A204.1 (cell line): ENCODE measurements around the gene MRTFA.

Source experiments
- FAIRE-seq: peaks from 2 replicates; lab custom pipeline; 2012; peaks lifted over from hg19 to GRCh38; lab: Jason Lieb, UNC

The MRTFA gene

DNA sequence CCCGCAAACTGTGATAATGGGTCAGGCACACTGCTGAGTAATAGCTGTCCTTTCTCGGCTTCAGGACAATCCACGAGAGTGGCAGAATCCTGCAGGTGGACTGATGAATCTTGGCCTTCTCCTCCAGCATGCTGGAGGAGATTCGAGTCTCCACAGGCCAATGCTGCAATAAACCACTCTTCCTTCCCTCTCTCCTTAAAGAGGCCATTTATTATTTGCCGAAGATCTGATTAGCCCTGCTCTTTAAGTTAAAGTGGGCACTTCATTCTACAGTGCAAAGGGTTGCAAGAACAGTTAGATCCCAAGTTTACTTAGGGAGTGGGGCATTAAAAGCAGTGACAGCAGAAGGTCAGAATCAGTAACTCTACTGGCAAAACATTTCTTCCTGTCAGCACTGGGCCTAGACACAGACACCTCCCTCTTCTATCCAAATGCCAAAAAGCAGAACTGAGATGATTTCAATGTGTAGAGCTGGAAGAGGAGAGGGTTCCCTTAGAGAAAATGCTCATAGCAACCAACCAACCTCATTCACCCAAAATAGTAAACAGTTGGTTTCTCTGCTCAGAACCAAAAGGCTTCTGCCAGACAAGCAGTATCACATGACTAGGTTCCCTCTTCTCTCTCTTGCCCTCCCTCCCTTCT is 144.4 kb downstream of the MRTFA start:
- FAIRE-seq = no peak

DNA sequence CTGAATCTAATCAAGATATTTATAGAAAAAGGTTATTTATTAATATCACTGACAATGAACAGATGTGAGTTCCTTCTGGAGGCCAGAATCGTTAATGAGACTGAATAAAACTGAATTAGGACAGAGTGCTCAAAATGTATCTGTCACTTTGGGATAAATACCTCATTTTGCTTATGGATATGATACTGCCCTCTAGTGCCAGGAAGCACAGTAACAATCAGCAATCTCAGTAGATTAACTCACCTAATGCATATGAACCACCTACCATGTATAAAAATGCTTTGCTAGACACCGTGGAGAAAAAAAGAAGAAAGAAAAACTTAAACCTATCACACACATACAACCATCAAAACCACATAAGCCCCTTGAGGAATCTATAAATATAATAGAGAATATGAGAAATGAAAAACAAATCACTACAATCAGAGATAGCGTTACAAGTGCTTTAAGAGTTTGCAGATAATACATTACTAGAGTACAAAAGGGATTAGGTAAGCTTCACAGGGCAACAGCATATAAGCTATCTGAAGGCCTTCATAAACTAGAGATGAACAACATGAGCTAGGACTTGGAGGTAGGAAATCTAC is 148.8 kb downstream of the MRTFA start:
- peak; percentile 89 for FAIRE-seq

DNA sequence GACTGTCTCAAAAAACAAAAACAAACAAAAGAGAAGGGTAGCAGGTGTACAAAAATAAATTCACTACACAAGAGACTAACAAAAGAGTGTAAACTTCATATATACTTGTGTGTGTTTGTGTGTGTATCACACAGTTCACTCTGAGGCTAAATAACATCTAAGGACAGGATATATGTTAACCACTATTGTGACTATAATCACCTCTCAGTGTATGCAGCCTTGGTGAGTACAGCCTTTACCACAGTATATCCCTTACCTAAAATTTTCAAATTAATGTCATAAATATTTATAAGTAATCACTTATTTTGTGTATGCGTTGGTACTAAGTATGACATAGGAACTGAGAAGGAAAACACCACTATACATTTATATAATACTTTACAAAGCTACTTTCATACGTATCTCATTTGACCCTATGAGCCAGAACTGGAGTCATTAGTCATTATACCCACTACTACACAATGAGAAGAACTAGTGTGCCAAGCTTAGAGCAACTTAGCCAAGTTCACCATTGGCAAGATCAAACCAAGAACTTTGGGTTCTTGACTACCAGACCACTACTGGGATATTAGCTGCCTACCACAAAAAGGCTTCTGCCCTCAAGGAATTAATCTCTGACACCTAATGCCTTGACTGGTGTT is 149.4 kb downstream of the MRTFA start:
- no peak for FAIRE-seq

DNA sequence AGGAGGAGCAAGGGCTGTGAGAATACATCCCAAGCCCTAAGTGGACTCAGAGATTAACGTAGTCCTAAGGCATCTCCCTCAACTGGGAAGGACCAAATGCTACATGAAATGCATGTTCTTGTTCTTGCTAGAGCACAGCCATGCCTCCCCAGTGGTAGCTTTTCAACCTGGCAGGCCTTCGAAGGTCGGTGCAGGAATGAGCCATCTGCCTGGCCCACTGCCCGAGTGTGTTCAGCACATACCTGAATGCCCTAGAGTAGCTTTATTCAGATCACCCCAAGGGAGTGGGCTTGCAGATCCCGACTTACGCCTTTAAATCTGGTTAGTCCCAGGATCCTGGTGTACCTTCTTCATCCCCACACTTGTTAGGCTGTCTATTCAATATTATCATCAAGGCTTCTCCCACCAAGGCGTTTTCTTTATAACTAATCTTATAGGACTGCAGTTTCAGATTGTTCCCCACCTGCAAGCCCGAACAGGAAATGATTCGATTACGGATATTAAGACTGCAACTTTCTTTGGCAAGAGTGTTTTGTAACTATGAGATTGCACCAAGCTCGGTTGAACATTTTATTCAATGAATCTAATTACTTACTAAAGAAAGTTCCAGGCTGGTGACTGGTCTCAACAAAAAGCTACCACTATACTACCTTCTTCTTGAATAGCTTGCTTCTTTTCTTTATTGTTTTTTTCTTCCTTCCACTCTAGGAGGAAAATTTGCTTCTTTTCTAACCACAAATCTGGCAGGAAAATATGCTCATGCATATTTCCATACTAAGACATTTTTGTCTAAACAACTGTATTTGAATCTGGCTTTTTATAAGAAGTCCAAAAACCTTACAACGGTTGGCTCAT is 150.5 kb downstream of the MRTFA start:
- FAIRE-seq = no peak

DNA sequence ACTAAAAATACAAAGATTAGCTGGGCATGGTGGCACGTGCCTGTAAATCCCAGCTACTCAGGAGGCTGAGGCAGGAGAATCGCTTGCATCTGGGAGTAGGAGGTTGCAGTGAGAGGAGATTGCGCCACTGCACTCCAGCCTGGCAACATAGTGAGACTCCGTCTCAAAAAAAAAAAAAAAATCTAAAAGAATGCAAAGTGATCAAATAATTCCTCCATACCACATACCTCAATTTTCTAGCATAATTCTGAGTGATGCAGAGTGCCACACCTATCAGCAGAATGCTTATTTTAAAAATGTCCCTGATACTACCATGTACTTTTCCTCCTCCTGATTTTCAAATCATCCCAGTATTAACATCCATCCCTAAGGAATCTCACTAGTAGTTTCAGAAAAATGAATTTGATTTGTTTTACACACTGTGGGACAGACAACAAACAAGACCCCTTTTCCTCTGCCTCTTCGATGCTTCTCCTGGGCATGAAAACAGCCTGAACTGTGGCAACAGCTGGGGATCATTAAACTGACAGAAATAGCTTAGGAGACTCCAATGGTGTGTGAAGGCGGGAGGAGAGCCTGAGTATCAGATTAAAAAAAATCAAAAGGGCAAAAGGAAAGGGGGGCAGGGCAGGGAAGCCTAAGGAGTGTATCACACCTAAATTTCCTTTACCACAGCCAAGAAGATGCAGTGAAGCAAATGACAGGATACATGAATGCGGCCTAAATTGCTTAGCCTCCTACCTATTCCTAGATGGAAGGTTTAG is 151.4 kb downstream of the MRTFA start:
- no peak for FAIRE-seq

DNA sequence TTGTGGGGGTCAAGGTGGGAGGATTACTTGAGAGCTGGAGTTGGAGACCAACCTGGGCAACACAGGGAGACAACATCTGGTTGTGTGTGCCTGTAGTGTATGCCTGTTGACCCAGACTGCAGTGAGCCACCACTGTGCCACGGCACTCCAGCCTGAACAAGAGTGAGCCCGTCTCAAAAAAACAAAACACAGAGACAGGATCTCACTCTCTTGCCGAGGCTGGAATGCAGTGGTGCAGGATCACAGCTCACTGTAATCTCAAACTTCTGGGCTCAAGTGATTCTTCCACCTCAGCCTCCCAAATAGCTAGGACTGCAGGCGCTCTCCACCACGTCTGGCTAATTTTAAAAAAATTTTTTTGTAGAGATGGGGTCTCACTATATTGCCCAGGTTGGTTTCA is 153.6 kb downstream of the MRTFA start:
- FAIRE-seq = no peak

DNA sequence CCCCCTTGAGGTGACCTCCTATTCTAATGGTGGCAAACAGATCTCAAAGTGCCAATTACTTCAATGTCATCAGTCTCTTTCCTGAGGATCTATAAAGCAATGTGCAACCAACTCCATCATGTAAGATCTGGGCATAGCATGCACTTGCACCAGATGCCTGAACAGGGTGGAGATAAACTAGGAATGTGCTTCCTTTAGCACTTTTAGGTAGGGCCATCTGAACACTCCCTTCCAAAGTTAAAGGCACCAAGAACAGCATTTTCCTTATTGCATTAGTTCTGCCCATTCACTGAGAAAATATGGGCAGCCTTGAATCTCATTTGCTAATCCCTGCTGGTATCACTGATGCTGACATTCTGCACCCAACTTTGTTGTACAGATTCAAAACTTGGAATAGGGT is 154.1 kb downstream of the MRTFA start:
- no peak for FAIRE-seq

DNA sequence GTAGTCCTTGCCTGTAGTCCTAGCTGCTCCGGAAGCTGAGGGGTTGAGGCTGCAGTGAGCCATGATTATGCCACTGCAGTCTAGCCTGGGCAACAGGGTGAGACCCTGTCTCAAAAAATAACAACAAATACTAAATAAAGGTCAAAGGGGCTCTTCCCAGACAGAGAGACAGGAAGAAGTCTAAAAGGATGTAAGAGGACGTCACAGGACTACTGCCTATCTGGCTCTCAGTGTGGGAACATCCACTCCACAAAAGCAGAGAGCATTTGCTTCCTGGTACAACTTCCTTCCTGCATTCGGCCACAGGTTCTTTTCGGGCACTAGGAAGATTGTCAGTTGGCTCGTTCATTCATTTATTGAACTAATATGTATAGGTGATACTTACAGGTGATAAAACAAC is 155.5 kb downstream of the MRTFA start:
- FAIRE-seq = no peak

DNA sequence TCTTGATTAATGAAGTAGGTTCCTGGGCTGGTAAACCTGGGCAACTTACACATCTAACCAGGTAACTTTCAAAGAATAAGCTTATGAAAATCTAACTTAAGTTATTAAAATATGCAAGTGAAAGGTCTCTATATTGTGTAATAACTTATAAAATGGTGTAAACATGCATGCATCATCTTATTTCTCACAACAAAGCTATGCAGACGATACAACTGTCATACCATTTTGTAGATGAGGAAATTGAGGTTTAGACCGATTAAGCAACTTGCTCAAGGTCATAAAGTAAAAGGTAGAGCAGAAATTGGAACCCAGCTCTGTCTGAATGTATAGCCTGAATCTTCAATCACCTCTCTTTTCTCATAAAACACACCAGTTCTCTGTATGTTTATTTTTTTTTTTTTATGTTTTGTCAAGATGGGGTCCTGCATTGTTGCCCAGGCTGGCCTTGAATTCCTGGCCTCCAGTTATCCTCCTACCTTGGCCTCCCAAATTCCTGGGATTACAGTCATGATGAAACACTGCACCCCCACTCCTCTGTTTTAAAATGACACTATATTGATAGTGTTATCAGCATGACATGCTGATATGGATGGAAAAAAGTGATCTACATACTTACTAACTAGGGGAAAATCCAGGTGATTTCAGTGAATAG is 156.5 kb downstream of the MRTFA start:
- no peak for FAIRE-seq

DNA sequence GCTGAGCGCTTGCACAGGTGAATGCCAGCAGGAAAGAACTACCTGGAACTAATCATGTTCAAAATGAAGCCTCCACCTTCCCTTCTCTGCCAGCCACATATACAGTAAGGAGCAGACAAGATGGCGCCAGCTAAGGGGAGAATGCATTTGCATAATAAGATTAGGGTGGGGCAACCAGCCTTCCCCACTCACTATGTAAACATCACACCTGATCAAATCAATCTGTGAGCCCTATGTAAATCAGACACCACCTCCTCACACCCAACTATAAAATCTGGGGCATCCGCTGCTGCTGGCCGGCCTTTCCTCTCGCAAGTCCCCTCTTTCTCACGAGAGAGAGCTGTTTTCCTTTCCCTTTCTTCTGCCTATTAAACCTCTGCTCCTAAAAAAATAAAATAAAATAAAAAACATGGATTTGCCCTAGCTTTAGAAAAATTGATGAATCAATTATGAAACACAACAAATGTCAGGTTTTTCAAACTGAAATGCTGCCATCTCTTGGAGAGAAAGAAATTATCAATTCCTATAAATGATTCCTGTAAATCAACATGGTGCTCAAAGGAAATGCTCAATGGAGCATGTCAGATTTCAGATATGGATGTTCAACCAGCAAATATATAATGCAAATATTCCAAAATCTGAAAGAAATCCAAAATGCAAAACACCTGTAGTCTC is 157.3 kb downstream of the MRTFA start:
- peak; percentile 35 for FAIRE-seq

DNA sequence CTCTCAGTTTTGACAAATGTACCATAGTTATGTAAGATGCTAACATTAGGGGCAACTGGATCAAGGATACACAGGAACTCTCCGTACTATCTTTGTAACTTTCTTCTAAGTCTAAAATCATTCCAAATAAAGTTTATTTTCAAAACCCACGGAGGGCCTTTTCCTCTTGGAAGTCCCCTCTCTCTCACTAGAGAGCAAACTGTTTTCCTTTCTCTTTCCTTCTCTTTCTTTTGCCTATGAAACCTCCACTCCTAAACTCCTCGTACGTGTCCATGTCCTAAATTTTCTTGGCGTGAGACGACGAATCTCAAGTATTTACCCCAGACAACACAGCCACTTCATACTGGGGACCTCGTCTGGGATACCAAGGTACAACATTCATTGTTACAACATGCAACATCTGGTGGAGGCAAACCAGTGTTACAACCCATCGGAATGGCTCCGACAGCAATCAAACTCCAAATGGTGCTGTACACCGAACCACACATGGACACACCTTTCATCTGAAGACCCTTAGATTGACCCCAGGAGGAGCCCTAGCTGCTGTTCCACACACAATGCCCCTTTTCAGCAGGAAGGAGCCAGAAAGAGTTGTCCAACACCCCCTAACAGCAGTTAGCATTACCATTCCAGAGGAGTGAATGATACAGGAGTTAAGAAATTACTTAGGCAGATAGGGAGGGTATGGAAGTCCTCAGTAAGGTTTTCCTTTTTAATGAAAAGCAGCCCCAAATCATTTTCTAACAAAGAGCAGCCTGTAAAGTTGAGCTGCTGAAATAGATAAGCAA is 158.0 kb downstream of the MRTFA start:
- FAIRE-seq = no peak

DNA sequence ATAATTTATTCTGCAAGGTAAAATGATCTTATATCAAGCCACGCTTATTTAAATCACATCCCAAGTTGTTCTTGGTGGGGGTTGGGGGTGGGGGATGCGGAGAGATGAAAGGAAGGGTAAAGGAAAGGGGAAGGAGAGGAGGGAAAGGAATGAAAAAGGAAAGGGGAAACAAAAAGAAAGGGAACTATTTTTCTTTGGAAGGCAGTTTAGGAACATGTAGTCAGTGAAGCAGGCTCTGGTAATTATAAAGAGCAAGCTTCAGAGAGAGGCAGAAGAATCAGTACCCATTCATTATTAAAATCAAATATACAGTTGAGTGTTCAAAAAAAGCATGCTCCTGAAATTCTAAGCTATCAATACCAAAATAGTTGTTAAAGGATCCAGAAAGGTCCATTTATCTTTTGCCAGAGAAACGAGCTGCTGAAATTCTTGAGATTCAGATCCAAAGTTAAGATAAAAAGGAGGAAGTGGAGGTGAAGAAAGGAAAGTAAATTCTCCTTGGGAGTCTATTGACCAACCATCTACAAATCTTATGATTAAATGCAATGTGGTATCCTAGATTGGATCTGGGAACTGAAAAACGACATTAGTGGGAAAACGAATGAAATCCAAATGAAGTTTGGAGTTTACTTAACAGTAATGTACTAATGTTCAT is 158.7 kb downstream of the MRTFA start:
- no peak for FAIRE-seq

DNA sequence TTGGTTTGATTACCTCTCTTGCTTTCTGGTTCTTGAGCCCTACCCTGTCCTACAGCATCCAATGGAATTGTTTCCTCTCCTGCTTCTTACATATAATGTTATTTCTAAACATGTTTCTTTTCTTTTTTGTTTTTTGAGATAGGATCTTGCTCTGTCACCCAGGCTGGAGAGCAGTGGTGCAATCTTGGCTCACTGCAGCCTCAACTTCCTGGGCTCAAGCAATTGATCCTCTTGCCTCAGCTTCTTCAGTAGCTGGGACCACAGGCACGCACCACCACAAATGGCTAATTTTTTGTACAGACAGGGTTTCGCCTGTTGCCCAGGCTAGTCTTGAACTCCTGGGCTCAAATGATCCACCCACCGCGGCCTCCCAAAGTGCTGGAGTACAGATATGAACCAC is 160.2 kb downstream of the MRTFA start:
- FAIRE-seq = no peak

DNA sequence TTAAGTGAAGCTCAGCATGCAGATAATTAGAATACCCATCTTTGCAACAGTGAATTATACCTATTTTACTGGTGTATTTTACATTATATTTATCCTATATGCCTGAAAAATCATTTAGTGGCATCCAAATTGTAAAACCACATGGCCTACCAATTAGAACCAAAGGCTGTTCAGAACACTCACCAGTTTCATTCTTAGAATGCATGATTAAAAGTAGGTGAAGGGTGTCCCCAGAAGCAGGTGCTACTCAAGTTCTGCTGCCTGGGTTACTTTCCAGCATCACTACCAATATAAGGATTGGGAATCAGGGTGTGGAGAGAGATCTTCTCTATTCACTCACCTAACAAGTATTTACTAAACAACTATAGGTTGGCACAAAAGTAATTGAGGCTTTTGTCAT is 162.8 kb downstream of the MRTFA start:
- no peak for FAIRE-seq

DNA sequence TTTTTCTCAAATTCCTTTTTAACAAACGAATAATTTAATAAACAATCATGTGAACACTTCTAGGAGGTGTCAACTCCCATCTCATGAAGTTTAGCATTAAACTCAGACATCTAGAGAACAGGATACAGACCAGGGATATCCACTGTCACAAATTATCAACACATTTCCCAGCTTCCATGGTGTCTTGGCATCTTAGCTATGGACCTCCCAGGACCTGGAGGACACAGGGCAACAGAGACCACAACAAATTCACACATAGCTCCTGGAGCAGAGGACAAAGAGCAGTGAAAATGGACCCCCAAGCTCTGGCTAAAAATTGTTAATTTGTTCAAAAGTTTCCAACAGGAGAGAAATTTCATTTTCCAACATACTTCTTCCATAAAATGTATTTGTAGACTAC is 163.9 kb downstream of the MRTFA start:
- FAIRE-seq = no peak

DNA sequence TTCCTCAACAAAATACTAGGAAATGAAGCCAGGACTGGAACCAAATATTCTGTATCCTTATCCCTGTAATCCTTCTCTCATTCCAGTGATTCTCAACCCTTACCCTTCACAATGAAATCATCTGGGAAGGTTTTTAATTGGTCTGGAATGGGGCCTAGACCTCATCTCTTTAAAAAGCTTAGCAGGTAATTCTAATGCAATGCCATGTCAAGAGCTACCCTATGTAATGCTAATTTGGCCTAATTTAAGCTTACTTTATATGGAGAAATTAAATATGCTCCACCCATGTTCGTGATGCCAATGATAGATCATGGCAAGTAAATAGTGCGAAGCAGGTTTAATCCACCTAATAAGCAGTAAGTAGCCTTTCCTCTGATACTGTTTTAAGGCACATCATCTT is 164.5 kb downstream of the MRTFA start:
- FAIRE-seq = no peak

DNA sequence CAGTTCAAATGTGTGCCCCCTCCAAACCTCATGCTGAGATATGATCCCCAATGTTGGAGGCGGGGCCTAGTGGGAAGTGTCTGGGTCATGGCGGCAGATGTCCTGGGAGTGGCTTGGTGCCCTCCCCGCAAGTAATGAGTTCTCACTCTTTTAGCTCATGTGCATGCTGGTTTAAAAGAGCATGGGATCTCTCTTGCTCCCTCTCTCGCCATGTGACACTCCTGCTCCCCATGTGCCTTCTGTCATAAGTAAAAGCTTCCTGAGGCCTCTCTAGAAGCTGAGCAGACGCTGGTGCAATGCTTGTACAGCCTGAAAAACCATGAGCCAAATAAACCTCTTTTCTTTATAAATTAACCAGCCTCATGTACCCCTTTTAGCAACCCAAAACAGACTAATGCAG is 167.3 kb downstream of the MRTFA start:
- no peak for FAIRE-seq

DNA sequence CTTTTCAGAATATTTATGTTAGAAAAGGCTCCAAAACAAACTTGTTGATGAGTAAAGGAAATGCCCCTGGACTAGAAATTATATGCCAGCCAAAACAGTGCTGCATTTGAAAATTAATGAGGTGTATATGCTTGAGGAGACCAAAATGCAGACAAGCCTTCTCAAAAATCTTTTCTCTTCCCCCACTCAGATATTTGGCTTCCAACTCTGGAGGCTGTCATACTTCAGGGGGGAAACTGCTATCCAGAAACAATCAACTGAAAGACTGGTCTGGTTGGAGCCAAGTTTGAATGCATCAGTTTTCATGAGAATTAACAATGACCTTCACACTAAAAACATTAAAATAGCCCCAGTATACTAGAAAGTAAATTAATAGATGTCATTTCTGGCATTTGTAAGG is 167.9 kb downstream of the MRTFA start:
- FAIRE-seq = no peak

DNA sequence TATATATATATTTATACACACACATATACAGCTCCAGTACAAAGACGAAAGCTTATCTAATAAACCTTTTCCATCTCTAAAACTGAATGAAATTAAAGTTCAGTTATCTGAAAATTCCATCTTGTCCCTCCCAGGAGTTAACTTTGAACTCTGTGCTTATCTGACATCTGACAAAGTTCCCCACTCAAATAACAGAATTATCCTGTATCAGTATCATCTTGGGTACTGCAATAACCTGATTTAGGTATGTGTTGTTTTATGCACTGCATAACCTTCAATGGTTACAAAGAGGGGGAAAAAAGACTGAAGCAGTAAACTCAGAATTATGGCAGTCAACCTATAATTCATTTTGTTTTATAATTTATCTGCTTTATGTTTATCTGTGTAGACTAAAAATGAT is 169.5 kb downstream of the MRTFA start:
- no peak for FAIRE-seq

DNA sequence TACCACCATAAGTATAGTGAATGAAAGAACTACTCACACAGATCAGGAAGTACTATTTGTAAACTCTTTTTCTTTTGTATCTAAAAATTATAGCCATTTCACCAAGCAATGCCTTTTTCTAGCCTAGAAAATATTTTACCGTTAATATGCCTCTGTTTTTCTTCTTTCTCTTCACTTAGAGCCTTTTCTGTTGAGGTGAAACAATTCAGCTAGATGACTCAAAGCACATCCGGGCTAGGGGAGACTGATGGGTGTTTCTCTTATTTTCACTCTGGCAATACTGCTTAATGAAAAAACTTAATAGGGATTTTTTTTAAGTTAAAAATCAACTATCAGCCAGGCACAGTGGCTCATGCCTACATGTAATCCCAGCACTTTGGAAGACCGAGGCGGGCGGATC is 172.8 kb downstream of the MRTFA start:
- FAIRE-seq = no peak
